HUES48 (cell line): ENCODE results near the gene FRS3.

Source experiments
- H3K27ac ChIP-seq: one replicate; pipeline ENCODE4 v1.7.0; 2013; ENCODE audit warnings: low read depth, low read length, inconsistent platforms
- H3K27me3 ChIP-seq: 2 replicates; pipeline ENCODE4 v1.6.1; 2013; ENCODE audit warnings: mild to moderate bottlenecking, low read length; ENCODE audit not compliant: control insufficient read depth, insufficient read depth
- H3K36me3 ChIP-seq: 2 replicates; pipeline ENCODE4 v1.6.1; 2013; ENCODE audit warnings: low read length; ENCODE audit not compliant: control insufficient read depth, insufficient read depth
- H3K4me1 ChIP-seq: 2 replicates; pipeline ENCODE4 v1.6.1; 2013; ENCODE audit warnings: mild to moderate bottlenecking, low read length; ENCODE audit not compliant: control insufficient read depth, insufficient read depth
- H3K4me3 ChIP-seq: 2 replicates; pipeline ENCODE4 v1.5.1; 2013; ENCODE audit warnings: mild to moderate bottlenecking, low read depth, low read length
- H3K9ac ChIP-seq: 2 replicates; pipeline ENCODE4 v1.6.1; 2013; ENCODE audit warnings: mild to moderate bottlenecking, low read depth, low read length, moderate library complexity
- H3K9me3 ChIP-seq: 2 replicates; pipeline ENCODE4 v1.6.1; 2013; ENCODE audit warnings: low read length; ENCODE audit not compliant: control insufficient read depth, insufficient read depth

Gene FRS3, protein sequence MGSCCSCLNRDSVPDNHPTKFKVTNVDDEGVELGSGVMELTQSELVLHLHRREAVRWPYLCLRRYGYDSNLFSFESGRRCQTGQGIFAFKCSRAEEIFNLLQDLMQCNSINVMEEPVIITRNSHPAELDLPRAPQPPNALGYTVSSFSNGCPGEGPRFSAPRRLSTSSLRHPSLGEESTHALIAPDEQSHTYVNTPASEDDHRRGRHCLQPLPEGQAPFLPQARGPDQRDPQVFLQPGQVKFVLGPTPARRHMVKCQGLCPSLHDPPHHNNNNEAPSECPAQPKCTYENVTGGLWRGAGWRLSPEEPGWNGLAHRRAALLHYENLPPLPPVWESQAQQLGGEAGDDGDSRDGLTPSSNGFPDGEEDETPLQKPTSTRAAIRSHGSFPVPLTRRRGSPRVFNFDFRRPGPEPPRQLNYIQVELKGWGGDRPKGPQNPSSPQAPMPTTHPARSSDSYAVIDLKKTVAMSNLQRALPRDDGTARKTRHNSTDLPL

DNA sequence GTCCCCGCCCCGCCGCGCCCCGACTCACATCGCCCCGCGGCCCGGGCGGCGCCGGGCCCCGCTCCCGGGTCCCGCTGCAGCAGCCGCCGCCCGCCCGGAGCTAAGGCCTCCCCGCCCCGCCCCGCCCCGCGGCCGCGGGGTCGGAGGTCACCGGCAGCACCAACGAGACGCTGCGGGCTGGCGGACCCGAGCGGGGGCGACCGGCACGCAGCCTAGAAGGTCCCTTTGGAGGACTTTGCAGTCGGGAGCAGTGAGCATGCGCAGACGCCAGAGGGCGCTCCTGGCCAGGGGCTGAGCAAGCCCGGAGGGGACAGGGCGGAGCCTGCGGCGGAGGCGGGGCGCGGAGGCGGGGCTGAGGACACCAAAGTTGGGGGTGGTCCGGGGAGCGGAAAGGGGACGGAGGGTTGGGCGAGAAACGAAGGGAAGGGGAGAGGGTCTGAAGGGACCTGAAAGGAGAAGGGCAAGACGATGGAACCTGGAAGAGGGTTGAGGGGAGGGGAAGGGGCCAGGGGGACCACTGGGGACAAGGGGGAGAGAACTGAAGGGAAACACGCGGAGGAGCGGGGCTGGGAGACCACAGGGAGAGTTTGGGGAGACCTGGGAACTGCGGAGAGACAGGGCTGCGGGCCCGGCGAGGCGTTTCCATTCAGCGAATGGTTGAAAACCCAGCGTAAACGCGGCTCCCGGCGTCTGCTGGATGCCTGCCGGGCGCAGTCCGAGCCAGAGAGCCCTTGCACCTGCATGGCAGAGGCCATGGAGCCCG is at the start of gene FRS3:
Gene FRS3 (minus strand): TSS at position 113 of the 763 bp plus-strand sequence. CDS start 2,913 bp downstream, outside the sequence.
- peaks cover 37% of the 10 kb centered on the region for H3K27me3 ChIP-seq
- H3K27ac ChIP-seq: no peak within 1 kb of the TSS
- H3K36me3 ChIP-seq: peaks cover 11% of the 10 kb centered on the region
- H3K9me3 ChIP-seq: no peaks in the 10 kb centered on the region
- H3K9ac ChIP-seq: no peak within 1 kb of the TSS
- H3K4me3 ChIP-seq: peak within 1 kb of the TSS; percentile 86
- H3K4me1 ChIP-seq: 0 out of 2 replicates have a peak, but pooled peaks cover 12% of the 10 kb centered on the region

DNA sequence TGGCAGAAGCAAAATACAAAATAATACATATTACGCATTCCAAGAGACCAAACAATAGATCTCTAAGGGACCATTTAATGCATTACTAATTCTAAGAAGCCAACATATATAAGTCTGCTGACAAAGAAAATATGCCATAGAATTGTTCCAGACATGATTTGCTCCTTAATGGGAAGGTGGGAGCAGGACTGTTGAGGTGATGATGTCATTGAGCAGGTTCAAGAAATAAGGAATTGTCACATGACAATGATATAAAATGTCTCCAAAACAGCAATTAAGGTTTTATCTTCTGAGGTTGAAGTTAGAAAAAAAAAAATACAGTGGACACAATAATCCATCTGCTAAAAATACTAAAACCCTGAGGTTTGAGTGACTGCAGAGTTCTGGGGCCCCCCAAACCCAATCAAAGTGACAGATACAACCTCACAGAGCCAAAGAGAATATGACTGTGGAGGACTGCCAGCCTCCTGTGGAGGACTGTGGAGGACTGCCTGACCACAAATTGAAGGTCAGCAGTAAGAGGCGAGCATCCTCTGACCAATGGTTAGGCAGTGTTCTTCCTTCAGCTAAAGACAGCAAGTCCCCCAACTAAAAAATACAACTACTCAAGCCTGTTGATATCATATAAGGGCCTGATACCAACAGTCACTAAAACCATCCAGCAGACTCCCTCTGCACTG is 46.8 kb upstream of the FRS3 start:
- Histone ChIP-seq H3K9me3 (no peaks in the 10 kb centered on the region), H3K9ac (no peak overlapping the region), H3K27me3 (no peaks in the 10 kb centered on the region), H3K36me3 (no peaks in the 10 kb centered on the region), H3K4me3 (no peak overlapping the region), H3K4me1 (no peaks in the 10 kb centered on the region), H3K27ac (no peak overlapping the region)

DNA sequence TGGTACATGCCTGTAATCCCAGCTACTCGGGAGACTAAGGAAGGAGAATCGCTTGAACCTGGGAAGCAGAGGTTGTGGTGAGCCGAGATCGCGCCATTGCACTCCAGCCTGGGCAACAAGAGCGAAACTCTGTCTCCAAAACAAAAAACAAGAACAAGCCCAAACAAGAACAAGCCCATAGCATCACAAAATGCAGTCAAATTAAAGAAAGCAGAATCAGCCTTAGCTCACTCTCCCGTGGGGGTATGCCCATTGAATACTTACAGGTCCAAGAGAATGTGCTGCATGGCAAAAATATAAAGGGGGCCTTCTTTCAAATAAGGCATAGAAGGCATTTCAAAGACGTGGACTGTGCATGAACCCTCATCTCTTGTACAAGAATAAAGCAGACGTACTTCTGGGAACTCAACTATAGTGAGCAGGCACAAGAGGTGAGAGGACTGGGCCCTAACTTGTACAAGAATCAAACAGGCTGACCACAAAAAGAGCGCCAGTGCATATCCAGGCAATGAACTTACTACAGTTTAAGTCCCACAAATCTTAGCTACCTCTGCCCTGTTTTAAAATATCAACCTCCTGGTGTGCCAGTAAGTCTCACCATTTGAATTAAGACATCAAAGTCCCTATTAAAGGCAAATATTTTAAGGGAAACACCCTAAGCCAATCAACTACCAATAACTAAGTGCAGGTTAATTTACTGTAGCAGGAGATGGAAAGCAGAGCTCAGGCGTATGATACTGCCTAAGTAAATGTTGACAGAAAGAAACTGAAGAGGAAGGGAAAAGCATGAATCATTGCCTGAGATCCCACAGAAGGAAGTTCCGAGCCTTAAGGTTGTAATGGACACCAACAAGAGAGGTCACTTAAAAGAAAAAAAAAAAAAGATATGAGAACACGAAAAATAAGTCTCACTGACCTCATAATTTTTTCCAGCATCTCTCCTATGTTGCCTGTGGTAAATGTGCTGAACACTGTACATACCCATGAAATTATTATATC is 45.2 kb upstream of the FRS3 start:
- Histone ChIP-seq H3K4me1 (no peaks in the 10 kb centered on the region), H3K9ac (no peak overlapping the region), H3K27ac (no peak overlapping the region), H3K4me3 (no peak overlapping the region), H3K36me3 (no peaks in the 10 kb centered on the region), H3K27me3 (no peaks in the 10 kb centered on the region), H3K9me3 (no peaks in the 10 kb centered on the region)

DNA sequence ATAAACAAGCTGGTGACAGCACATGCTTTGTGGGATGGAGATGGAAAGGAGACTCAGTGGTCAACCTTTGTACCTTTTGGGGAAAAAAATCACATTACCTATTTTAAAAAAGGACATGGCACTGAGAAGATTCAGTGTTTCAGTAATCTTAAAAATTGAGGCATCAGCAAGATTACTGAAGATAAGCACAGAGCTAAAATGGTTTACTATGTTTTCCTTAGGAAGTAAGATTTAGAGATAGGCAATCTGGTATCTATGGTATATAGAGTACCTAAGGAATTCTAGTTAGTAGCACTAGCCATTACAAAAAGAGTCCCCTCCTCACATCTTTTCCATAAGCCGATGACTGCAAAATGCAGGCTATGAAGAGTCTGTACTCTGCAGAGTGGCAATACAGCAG is 43.5 kb upstream of the FRS3 start:
- Histone ChIP-seq H3K36me3 (no peaks in the 10 kb centered on the region), H3K9me3 (no peaks in the 10 kb centered on the region), H3K4me3 (no peak overlapping the region), H3K27me3 (no peaks in the 10 kb centered on the region), H3K27ac (no peak overlapping the region), H3K4me1 (no peaks in the 10 kb centered on the region), H3K9ac (no peak overlapping the region)

DNA sequence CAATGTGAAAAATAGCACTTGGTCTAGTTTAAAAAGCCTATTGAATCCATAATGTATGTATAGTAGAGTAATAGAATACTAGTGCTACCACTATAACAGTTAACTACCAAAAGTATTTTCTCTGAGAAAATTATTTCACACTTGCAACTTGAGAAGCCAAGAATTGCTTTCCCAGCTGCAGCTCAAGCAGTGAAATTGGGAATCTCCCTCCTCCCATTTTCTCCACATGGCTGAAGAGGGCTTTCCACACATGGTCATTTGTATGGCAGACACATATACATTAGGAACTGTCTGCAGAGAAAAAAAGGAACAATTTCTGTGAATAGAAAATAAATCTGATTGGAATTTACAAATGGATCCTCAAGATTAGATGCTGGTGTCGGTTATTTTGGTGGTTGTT is 42.3 kb upstream of the FRS3 start:
- no peak overlapping the region for H3K4me3 ChIP-seq
- H3K27ac ChIP-seq: no peak overlapping the region
- no peak overlapping the region for H3K9ac ChIP-seq
- no peaks in the 10 kb centered on the region for H3K9me3 ChIP-seq
- H3K36me3 ChIP-seq: no peaks in the 10 kb centered on the region
- no peaks in the 10 kb centered on the region for H3K4me1 ChIP-seq
- H3K27me3 ChIP-seq: no peaks in the 10 kb centered on the region

DNA sequence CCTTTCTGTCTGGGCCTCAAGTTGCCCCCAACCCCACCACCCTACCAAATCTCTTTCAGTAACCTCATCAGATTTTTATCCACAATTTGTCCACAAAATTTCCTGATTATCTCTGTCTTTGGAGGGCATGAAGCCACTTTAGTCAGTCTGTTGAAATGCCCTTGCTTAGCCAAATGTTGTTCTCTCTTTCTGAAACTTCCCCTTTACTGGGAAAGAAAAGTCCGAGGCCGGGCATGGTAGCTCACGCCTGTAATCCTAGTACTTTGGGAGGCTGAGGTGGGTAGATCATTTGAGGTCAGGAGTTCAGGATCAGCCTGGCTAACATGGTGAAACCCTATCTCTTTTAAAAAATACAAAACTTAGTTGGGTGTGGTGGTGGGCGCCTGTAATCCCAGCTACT is 41.6 kb upstream of the FRS3 start:
- Histone ChIP-seq H3K27me3 (no peaks in the 10 kb centered on the region), H3K9ac (no peak overlapping the region), H3K36me3 (no peaks in the 10 kb centered on the region), H3K27ac (no peak overlapping the region), H3K4me3 (no peak overlapping the region), H3K4me1 (no peaks in the 10 kb centered on the region), H3K9me3 (no peaks in the 10 kb centered on the region)

DNA sequence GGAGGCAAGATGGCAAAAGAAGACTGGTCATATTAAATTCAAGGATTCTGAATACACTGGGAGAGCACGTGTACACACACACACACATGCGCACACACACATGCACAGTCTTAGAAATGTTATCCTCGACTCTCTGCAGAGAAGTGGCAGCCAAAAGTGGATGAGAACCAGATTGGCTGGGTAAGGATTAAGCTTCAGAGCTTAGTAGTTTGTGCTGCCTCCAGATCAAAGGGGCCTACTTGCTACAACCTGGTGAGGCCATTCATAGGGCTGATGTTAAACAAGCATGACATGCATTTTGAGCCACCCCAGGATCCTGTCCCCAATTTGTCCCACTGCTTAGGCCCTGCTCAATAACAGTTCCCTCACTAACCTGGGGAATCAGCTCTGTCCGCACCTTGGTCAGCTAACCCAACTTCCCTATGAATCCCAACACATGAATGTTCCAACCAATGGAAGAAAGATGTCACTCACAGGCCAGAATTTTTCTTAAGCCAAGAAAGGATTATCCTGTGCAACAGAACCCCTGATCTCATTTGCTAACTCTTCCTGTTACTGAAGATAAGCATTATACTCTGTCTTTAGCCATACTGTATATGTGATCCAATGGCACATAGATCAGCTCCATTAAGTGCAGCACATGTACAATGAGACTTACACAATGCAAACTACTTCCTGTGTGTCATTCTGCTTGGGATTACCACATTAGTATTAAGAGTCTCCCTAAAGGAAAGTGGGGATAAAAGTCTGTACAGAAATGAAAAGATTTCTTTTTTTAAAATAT is 38.8 kb upstream of the FRS3 start:
- no peak overlapping the region for H3K9ac ChIP-seq
- no peak overlapping the region for H3K4me3 ChIP-seq
- H3K36me3 ChIP-seq: no peaks in the 10 kb centered on the region
- H3K9me3 ChIP-seq: no peaks in the 10 kb centered on the region
- H3K27ac ChIP-seq: no peak overlapping the region
- no peaks in the 10 kb centered on the region for H3K27me3 ChIP-seq
- H3K4me1 ChIP-seq: no peaks in the 10 kb centered on the region

DNA sequence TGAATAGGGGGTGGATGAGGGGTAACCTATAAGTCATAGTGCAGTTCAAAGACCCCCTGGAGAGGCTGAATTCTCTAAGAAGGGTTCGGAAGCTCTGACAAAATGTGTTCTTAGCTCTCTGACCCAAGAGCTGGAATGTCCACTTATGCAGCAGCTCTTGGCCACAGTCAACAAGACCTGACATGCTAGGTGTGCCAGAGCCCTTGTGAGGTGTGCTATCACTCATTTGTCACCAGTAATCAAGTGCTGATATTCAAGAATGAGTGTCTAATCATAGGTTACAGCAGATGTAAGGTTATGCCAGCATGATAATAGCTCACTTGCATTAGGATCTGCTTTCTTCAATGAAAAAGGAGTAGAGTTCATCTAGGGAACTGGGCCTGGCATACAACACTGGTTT is 35.9 kb upstream of the FRS3 start:
- H3K9me3 ChIP-seq: no peaks in the 10 kb centered on the region
- H3K9ac ChIP-seq: no peak overlapping the region
- no peaks in the 10 kb centered on the region for H3K36me3 ChIP-seq
- H3K4me1 ChIP-seq: no peaks in the 10 kb centered on the region
- H3K27ac ChIP-seq: no peak overlapping the region
- H3K4me3 ChIP-seq: no peak overlapping the region
- H3K27me3 ChIP-seq: no peaks in the 10 kb centered on the region

DNA sequence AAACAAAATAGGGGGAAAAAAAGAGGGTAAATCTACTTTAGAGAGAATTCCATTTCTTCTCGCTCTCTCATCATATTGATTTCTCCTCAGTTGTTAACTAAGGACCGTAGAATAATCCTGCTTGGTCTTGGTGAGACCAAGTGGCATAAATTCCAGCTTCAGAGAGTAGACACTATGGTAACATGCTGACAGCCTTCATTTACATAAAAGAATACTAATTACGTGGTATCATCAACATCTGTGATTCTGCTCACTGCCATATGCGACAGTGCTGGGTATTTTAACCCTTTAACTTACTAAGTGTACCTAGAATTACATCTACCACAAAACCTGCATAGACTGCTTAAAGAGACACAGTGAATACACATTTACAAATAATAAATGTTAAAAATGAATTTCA is 34.9 kb upstream of the FRS3 start:
- H3K4me1 ChIP-seq: no peaks in the 10 kb centered on the region
- H3K9ac ChIP-seq: no peak overlapping the region
- H3K4me3 ChIP-seq: no peak overlapping the region
- H3K27me3 ChIP-seq: no peaks in the 10 kb centered on the region
- no peak overlapping the region for H3K27ac ChIP-seq
- no peaks in the 10 kb centered on the region for H3K36me3 ChIP-seq
- no peaks in the 10 kb centered on the region for H3K9me3 ChIP-seq
